GM23338 (cell line): Measurements from ENCODE around the gene POU2F3. TPM values are rescaled to one million over a fixed set of nuclear protein-coding genes. Genes with fewer than 3 reads are reported as not detected.

Source experiments
- ATAC-seq: fragments of 200-7000 bp; cut with Tn5 transposase; 3 replicates; pipeline ENCODE4 v1.9.1; 2020
- DNase-seq: peaks from one replicate; pipeline ENCODE4 v3.0.0-alpha.2; 2015; ENCODE audit warnings: low spot score
- H2AFZ ChIP-seq: fragments of 200-600 bp; sonication (generic); 2 replicates; pipeline ENCODE4 v1.8.0; 2016; ENCODE audit warnings: antibody characterized with exemption, mild to moderate bottlenecking, moderate library complexity
- H3F3A ChIP-seq: fragments of 200-600 bp; sonication (generic); replicated peaks from 2 replicates; pipeline ENCODE4 v1.8.0; 2017; ENCODE audit warnings: antibody characterized with exemption, mixed run types, low read depth
- H3K27ac ChIP-seq: fragments of 200-600 bp; sonication (generic); 2 replicates; pipeline ENCODE4 v1.6.1; 2016; ENCODE audit warnings: low read depth
- H3K27me3 ChIP-seq: fragments of 200-600 bp; sonication (generic); 2 replicates; pipeline ENCODE4 v1.8.0; 2016; ENCODE audit warnings: mild to moderate bottlenecking, mixed run types, moderate library complexity; ENCODE audit not compliant: insufficient read depth
- H3K36me3 ChIP-seq: fragments of 200-600 bp; sonication (generic); 2 replicates; pipeline ENCODE4 v1.8.0; 2016; ENCODE audit warnings: mild to moderate bottlenecking; ENCODE audit not compliant: insufficient read depth
- H3K4me1 ChIP-seq: fragments of 200-600 bp; sonication (generic); 2 replicates; pipeline ENCODE4 v1.8.0; 2016; ENCODE audit warnings: mild to moderate bottlenecking, moderate library complexity; ENCODE audit not compliant: insufficient read depth
- H3K4me2 ChIP-seq: fragments of 200-600 bp; sonication (generic); 2 replicates; pipeline ENCODE4 v1.7.1; 2017; ENCODE audit warnings: mixed run types
- H3K4me3 ChIP-seq: fragments of 200-600 bp; sonication (generic); 2 replicates; pipeline ENCODE4 v1.6.1; 2016; ENCODE audit warnings: mixed run types
- H3K79me2 ChIP-seq: fragments of 200-600 bp; sonication (generic); replicated peaks from 2 replicates; pipeline ENCODE4 v1.8.0; 2017; ENCODE audit warnings: mild to moderate bottlenecking; ENCODE audit not compliant: insufficient read depth
- H3K9me2 ChIP-seq: fragments of 200-600 bp; sonication (generic); 2 replicates; pipeline ENCODE4 v1.8.0; 2017; ENCODE audit not compliant: insufficient read depth
- H4K20me1 ChIP-seq: fragments of 200-600 bp; sonication (generic); replicated peaks from 2 replicates; pipeline ENCODE4 v1.8.0; 2017; ENCODE audit warnings: mild to moderate bottlenecking; ENCODE audit not compliant: insufficient read depth
- H3K27ac Mint-ChIP-seq: 2 replicates; pipeline ENCODE4 v1.8.0; 2020; ENCODE audit warnings: inconsistent platforms, mild to moderate bottlenecking, moderate library complexity, mixed read lengths
- H3K27me3 Mint-ChIP-seq: 3 replicates; pipeline ENCODE4 v1.8.0; 2022; ENCODE audit warnings: low read depth, mild to moderate bottlenecking, moderate library complexity, mixed read lengths, inconsistent platforms; ENCODE audit not compliant: insufficient read depth, poor library complexity
- H3K36me3 Mint-ChIP-seq: 3 replicates; pipeline ENCODE4 v1.8.0; 2021; ENCODE audit warnings: low read depth, mild to moderate bottlenecking, inconsistent platforms, moderate library complexity, mixed read lengths
- H3K4me1 Mint-ChIP-seq: 3 replicates; pipeline ENCODE4 v1.8.0; 2020; ENCODE audit warnings: mild to moderate bottlenecking, inconsistent platforms, mixed read lengths
- H3K4me3 Mint-ChIP-seq: 3 replicates; pipeline ENCODE4 v1.8.0; 2021; ENCODE audit warnings: moderate library complexity, mild to moderate bottlenecking, inconsistent platforms, mixed read lengths
- H3K9me3 Mint-ChIP-seq: 3 replicates; pipeline ENCODE4 v1.8.0; 2020; ENCODE audit warnings: moderate library complexity, mild to moderate bottlenecking, inconsistent platforms, mixed read lengths
- EZH2 ChIP-seq: fragments of 200-600 bp; sonication (generic); IDR thresholded peaks from one replicate; pipeline ENCODE4 v1.8.0; 2017; ENCODE audit warnings: antibody characterized with exemption, mild to moderate bottlenecking, low read depth; ENCODE audit not compliant: unreplicated experiment
- JUNB ChIP-seq: IDR thresholded peaks from one replicate; pipeline ENCODE4 v1.6.1; 2016; ENCODE audit warnings: antibody characterized with exemption; ENCODE audit not compliant: unreplicated experiment
- NANOG ChIP-seq: IDR thresholded peaks from 2 replicates; pipeline ENCODE4 v1.6.1; 2016; ENCODE audit warnings: antibody characterized with exemption, borderline replicate concordance
- POLR2AphosphoS5 ChIP-seq: IDR thresholded peaks from 2 replicates; pipeline ENCODE4 v1.6.1; 2016; ENCODE audit warnings: antibody characterized with exemption, low read depth
- STAT1 ChIP-seq: IDR thresholded peaks from one replicate; pipeline ENCODE4 v1.6.1; 2016; ENCODE audit warnings: antibody characterized with exemption; ENCODE audit not compliant: unreplicated experiment
- ZNF114 ChIP-seq: fragments of 250-450 bp; sonication (Bioruptor Pico); IDR thresholded peaks from 2 replicates; pipeline ENCODE4 v1.5.0; 2020; ENCODE audit warnings: mild to moderate bottlenecking, moderate library complexity
- ZNF331 ChIP-seq: fragments of 250-450 bp; sonication (Bioruptor Pico); IDR thresholded peaks from 2 replicates; pipeline ENCODE4 v1.5.0; 2020; ENCODE audit warnings: low read depth, mild to moderate bottlenecking, moderate library complexity
- polyA plus RNA-seq: library from polyadenylated mRNA; unstranded; fragments of >200 nt; fragmentation: Nextera tagmentation; extraction: Ambion mirVana; gene quantifications from 2 replicates; pipeline ENCODE4 v1.2.1, GENCODE V29; 2016
- total RNA-seq: library from RNA; depleted of rRNA; stranded (reverse); fragments of >200 nt; shearing (Covaris generic); gene quantifications from 2 replicates; pipeline ENCODE4 v1.2.3, GENCODE V29; 2014
- TF ChIP-seq, protein P1 (sequence below): IDR thresholded peaks from 2 replicates; pipeline ENCODE4 v1.6.1; 2016; ENCODE audit warnings: antibody characterized with exemption
- TF ChIP-seq, protein P2 (sequence below), 2 experiments: fragments of 200-600 bp in 1 of 2; sonication (generic) in 1 of 2; conservative IDR thresholded peaks; 2 replicates each; pipeline versions ENCODE4 v1.5.1 to v1.6.1; 2016 to 2017; ENCODE audit warnings: antibody characterized with exemption in 2 of 2, low read depth in 2 of 2, mild to moderate bottlenecking in 2 of 2, moderate library complexity in 1 of 2
- TF ChIP-seq, protein P3 (sequence below): IDR thresholded peaks from one replicate; pipeline ENCODE4 v1.6.1; 2018; ENCODE audit warnings: antibody characterized with exemption; ENCODE audit not compliant: unreplicated experiment

Gene POU2F3
- total and polyA plus RNA-seq, 2 experiments from 2014 or later, result 0.45 to 0.79 TPM

DNA sequence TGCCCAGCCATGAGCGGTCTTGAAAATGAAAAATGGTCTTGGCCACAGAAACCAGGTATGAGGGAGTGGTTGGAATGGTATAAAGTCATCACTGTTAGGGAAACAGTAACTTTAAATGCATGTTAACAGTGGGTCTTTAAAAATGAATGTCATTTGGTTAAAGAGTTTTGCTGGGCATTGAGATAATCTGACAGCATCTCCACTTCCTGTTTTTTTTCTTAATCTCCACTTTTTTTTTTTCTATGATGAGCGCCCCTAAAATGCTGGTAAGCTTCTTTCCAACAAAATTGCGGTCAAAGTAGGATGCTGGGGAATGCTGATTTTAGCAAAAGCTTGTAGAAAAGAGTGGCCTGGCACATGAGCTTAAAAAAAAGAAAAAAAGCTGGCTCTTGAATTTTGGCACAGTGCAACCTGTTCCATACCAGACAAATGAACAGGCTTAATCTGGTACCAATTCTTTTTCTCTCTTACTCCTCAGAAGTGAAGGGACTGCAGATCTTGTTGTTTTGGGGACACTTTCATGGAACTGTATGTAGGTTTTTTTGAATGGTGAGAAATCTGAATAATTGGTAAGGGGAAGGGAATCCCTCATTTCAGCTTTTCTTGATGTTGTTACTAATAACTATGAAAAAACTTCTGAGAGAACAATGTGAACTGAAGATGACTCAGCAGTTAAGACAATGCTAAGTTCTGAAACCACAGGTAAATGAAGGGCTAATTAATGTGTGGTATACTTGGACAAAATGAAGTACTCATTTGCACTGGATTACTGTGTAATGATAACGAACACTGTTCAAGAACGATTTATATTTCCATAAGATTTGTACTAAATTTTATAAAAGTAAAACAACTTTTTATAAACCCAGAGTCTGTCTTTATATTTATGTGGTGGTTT, 93.1 kb downstream of the POU2F3 start:
- H3K36me3 Mint-ChIP-seq, result peaks cover 8% of the 10 kb centered on the region; the same call in 2 of the 3 replicates
- no peaks in the 10 kb centered on the region for H3K9me3 Mint-ChIP-seq
- 0 out of 2 replicates have a peak overlapping the region, but pooled peaks have one; percentile 26 for H3K27ac ChIP-seq
- H3K27ac Mint-ChIP-seq, result peak overlapping the region; percentile 11
- peaks cover 4% of the 10 kb centered on the region for H3K27me3 Mint-ChIP-seq
- H3K4me2 ChIP-seq, result no peak overlapping the region
- peaks cover 10% of the 10 kb centered on the region for H3K4me1 Mint-ChIP-seq
- H3K4me3 ChIP-seq, result no peak overlapping the region
- H4K20me1 ChIP-seq, result no peaks in the 10 kb centered on the region; the same call in 1 of the 2 replicates
- H3K27me3 ChIP-seq, result no peaks in the 10 kb centered on the region
- H3K79me2 ChIP-seq, result peaks cover 13% of the 10 kb centered on the region
- no peaks in the 10 kb centered on the region for H3K9me2 ChIP-seq
- no peaks in the 10 kb centered on the region for H3F3A ChIP-seq
- TF ChIP-seq STAT1 (no peak), NANOG (no peak), EZH2 (no peak), POLR2AphosphoS5 (no peak)
- TF ChIP-seq, protein P1, sequence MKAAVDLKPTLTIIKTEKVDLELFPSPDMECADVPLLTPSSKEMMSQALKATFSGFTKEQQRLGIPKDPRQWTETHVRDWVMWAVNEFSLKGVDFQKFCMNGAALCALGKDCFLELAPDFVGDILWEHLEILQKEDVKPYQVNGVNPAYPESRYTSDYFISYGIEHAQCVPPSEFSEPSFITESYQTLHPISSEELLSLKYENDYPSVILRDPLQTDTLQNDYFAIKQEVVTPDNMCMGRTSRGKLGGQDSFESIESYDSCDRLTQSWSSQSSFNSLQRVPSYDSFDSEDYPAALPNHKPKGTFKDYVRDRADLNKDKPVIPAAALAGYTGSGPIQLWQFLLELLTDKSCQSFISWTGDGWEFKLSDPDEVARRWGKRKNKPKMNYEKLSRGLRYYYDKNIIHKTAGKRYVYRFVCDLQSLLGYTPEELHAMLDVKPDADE, result no peak
- TF ChIP-seq, protein P2, sequence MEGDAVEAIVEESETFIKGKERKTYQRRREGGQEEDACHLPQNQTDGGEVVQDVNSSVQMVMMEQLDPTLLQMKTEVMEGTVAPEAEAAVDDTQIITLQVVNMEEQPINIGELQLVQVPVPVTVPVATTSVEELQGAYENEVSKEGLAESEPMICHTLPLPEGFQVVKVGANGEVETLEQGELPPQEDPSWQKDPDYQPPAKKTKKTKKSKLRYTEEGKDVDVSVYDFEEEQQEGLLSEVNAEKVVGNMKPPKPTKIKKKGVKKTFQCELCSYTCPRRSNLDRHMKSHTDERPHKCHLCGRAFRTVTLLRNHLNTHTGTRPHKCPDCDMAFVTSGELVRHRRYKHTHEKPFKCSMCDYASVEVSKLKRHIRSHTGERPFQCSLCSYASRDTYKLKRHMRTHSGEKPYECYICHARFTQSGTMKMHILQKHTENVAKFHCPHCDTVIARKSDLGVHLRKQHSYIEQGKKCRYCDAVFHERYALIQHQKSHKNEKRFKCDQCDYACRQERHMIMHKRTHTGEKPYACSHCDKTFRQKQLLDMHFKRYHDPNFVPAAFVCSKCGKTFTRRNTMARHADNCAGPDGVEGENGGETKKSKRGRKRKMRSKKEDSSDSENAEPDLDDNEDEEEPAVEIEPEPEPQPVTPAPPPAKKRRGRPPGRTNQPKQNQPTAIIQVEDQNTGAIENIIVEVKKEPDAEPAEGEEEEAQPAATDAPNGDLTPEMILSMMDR (conservative IDR thresholded peaks at IDR 0.05; ENCODE audit: low read depth in 2 of 2), result no peak
- H3K4me3 Mint-ChIP-seq, result no peak overlapping the region
- H2AFZ ChIP-seq, result no peak overlapping the region
- DNase-seq (no peak), ATAC-seq (no peak)
- peaks cover 8% of the 10 kb centered on the region for H3K4me1 ChIP-seq
- H3K36me3 ChIP-seq, result no peaks in the 10 kb centered on the region

DNA sequence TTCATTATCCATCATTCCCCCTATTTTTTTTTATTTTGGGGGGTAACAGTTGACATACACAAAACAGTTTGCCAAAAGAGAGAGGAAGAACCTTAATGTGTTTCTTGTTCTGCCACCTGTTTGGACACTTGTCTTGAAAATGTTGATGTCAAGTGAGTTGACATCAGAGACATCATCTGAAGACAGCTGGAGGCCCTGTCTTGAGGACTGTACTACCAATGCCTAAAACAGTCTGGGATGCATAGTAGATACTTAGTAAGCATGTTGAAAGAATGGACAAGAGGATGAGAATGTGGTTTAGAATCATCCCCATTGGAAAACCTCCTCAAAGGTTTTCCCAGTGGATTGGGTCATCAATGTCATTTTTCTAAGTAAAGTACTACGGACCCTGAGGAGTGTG, 93.9 kb downstream of the POU2F3 start:
- Histone ChIP-seq H3K36me3 (no peaks in the 10 kb centered on the region), H3K9me2 (no peaks in the 10 kb centered on the region), H3K4me2 (no peak overlapping the region), H3F3A (no peaks in the 10 kb centered on the region), H3K4me1 (peaks cover 16% of the 10 kb centered on the region), H3K4me3 (no peak overlapping the region), H3K27me3 (no peaks in the 10 kb centered on the region), H3K27ac (no peak overlapping the region), H4K20me1 (no peaks in the 10 kb centered on the region; the same call in 1 of the 2 replicates), H2AFZ (no peak overlapping the region), H3K79me2 (peaks cover 20% of the 10 kb centered on the region)
- DNase-seq, result no peak
- Mint-ChIP-seq H3K36me3 (peaks cover 5% of the 10 kb centered on the region; the same call in 2 of the 3 replicates), H3K27ac (no peak overlapping the region), H3K9me3 (no peaks in the 10 kb centered on the region), H3K27me3 (peaks cover 4% of the 10 kb centered on the region), H3K4me3 (no peak overlapping the region), H3K4me1 (peaks cover 16% of the 10 kb centered on the region)
- no peak for ATAC-seq
- TF ChIP-seq NANOG (no peak), JUNB (no peak), STAT1 (no peak), EZH2 (no peak), POLR2AphosphoS5 (no peak), ZNF114 (CRISPR knock-in tag) (no peak), ZNF331 (CRISPR knock-in tag) (no peak)
- TF ChIP-seq, protein P3, sequence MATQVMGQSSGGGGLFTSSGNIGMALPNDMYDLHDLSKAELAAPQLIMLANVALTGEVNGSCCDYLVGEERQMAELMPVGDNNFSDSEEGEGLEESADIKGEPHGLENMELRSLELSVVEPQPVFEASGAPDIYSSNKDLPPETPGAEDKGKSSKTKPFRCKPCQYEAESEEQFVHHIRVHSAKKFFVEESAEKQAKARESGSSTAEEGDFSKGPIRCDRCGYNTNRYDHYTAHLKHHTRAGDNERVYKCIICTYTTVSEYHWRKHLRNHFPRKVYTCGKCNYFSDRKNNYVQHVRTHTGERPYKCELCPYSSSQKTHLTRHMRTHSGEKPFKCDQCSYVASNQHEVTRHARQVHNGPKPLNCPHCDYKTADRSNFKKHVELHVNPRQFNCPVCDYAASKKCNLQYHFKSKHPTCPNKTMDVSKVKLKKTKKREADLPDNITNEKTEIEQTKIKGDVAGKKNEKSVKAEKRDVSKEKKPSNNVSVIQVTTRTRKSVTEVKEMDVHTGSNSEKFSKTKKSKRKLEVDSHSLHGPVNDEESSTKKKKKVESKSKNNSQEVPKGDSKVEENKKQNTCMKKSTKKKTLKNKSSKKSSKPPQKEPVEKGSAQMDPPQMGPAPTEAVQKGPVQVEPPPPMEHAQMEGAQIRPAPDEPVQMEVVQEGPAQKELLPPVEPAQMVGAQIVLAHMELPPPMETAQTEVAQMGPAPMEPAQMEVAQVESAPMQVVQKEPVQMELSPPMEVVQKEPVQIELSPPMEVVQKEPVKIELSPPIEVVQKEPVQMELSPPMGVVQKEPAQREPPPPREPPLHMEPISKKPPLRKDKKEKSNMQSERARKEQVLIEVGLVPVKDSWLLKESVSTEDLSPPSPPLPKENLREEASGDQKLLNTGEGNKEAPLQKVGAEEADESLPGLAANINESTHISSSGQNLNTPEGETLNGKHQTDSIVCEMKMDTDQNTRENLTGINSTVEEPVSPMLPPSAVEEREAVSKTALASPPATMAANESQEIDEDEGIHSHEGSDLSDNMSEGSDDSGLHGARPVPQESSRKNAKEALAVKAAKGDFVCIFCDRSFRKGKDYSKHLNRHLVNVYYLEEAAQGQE, result no peak
- TF ChIP-seq, protein P2 (conservative IDR thresholded peaks at IDR 0.05; ENCODE audit: low read depth in 2 of 2), result no peak
